ENCODE measurements around the gene PAIP2B.

DNA sequence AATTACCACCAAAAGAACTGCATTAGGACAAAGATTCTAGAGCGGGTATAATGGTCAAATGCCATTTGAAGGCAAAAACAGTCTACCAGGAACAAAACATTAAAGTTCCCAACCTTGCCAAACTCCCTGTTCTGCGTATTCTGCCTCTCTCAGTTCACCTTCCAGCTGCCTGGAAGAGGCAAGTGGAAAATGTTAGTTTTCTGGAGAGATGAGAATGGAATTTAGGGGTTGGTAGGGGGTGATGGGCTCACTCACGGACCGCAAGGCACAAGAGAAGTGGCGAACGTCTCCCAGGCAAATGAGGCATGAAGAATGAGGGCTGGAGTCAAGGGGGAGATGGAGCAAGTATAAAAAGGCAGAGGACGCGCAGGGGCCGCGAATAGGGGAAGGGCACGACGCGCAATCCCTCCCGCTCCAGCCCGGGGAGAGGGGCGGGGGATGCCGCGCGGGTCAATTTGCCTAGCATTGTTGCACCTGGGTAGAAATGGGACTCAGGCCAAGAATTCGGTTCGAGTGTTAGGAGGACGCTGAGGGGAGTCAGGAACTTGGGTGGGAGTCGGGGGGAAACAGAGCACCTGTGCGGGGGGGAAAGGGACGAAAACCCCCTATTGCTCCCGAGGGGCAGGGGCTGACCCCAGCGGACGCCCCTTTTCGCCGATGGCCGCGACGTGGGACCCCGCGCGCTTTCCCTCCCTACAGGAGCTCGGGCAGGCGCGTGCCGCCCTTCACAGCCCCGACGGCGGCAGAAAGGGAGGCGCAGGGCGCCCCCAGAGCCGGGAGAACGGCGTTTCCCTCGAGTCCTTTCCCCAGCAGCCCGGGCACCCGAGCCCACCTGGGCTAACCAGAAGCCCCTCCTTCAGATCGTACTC, 573 bp downstream of the PAIP2B start:
- TF ChIP-seq, protein P1, sequence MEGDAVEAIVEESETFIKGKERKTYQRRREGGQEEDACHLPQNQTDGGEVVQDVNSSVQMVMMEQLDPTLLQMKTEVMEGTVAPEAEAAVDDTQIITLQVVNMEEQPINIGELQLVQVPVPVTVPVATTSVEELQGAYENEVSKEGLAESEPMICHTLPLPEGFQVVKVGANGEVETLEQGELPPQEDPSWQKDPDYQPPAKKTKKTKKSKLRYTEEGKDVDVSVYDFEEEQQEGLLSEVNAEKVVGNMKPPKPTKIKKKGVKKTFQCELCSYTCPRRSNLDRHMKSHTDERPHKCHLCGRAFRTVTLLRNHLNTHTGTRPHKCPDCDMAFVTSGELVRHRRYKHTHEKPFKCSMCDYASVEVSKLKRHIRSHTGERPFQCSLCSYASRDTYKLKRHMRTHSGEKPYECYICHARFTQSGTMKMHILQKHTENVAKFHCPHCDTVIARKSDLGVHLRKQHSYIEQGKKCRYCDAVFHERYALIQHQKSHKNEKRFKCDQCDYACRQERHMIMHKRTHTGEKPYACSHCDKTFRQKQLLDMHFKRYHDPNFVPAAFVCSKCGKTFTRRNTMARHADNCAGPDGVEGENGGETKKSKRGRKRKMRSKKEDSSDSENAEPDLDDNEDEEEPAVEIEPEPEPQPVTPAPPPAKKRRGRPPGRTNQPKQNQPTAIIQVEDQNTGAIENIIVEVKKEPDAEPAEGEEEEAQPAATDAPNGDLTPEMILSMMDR (conservative IDR thresholded peaks at IDR 0.05; ENCODE audit: low read depth, low read length): no peak
- TF ChIP-seq POLR2A (IDR thresholded peaks at IDR 0.05; ENCODE audit: low read depth, low read length) (no peak), MAFK (IDR thresholded peaks at IDR 0.05; ENCODE audit: low read depth, low read length) (no peak), RFX5 (IDR thresholded peaks at IDR 0.05; ENCODE audit: low read depth, low read length) (no peak), MAZ (IDR thresholded peaks at IDR 0.05; ENCODE audit: borderline replicate concordance, low read depth, low read length) (no peak), CEBPB (IDR thresholded peaks at IDR 0.05; ENCODE audit: low read depth, low read length) (no peak), SMC3 (IDR thresholded peaks at IDR 0.05; ENCODE audit: low read depth, low read length) (no peak), FOS (IDR thresholded peaks at IDR 0.05; ENCODE audit: low read depth, low read length) (no peak), MXI1 (IDR thresholded peaks at IDR 0.05; ENCODE audit: borderline replicate concordance, low read depth, low read length) (no peak), RAD21 (IDR thresholded peaks at IDR 0.05; ENCODE audit: low read length) (no peak)
- TF ChIP-seq, protein P2, sequence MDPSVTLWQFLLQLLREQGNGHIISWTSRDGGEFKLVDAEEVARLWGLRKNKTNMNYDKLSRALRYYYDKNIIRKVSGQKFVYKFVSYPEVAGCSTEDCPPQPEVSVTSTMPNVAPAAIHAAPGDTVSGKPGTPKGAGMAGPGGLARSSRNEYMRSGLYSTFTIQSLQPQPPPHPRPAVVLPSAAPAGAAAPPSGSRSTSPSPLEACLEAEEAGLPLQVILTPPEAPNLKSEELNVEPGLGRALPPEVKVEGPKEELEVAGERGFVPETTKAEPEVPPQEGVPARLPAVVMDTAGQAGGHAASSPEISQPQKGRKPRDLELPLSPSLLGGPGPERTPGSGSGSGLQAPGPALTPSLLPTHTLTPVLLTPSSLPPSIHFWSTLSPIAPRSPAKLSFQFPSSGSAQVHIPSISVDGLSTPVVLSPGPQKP (IDR thresholded peaks at IDR 0.05; ENCODE audit: borderline replicate concordance, low read depth, low read length): no peak
- TF ChIP-seq, protein P3, sequence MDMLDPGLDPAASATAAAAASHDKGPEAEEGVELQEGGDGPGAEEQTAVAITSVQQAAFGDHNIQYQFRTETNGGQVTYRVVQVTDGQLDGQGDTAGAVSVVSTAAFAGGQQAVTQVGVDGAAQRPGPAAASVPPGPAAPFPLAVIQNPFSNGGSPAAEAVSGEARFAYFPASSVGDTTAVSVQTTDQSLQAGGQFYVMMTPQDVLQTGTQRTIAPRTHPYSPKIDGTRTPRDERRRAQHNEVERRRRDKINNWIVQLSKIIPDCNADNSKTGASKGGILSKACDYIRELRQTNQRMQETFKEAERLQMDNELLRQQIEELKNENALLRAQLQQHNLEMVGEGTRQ (IDR thresholded peaks at IDR 0.05; ENCODE audit: low read depth, low read length): no peak

Measured in IMR-90 (cell line).